H9 (cell line): ENCODE measurements around the gene YPEL1. TPM values are rescaled to one million over a fixed set of nuclear protein-coding genes. Genes with fewer than 3 reads are reported as not detected.

Source experiments
- DNase-seq: peaks from one replicate; pipeline ENCODE4 v3.0.0-alpha.2; 2017
- H2AFZ ChIP-seq: one replicate; pipeline ENCODE4 v1.6.1; 2013; ENCODE audit warnings: mild to moderate bottlenecking, low read length, control low read depth, moderate library complexity
- H2AK5ac ChIP-seq: 2 replicates; pipeline ENCODE4 v1.6.1; 2013; ENCODE audit warnings: low read length, control low read depth, mixed read lengths; ENCODE audit not compliant: insufficient read length
- H2BK120ac ChIP-seq: one replicate; pipeline ENCODE4 v1.6.1; 2013; ENCODE audit warnings: low read depth, mild to moderate bottlenecking, low read length, control low read depth, inconsistent platforms; ENCODE audit not compliant: poor library complexity, severe bottlenecking
- H2BK12ac ChIP-seq: 2 replicates; pipeline ENCODE4 v1.6.1; 2013; ENCODE audit warnings: low read length, control low read depth, mixed read lengths, low read depth; ENCODE audit not compliant: insufficient read length
- H2BK15ac ChIP-seq: 2 replicates; pipeline ENCODE4 v1.6.1; 2013; ENCODE audit warnings: low read depth, low read length, control low read depth
- H2BK20ac ChIP-seq: one replicate; pipeline ENCODE4 v1.6.1; 2013; ENCODE audit warnings: low read depth, mild to moderate bottlenecking, low read length, control low read depth, inconsistent platforms; ENCODE audit not compliant: poor library complexity, severe bottlenecking
- H2BK5ac ChIP-seq: 2 replicates; pipeline ENCODE4 v1.6.1; 2013; ENCODE audit warnings: low read length, control low read depth, mixed read lengths; ENCODE audit not compliant: insufficient read length
- H3K14ac ChIP-seq: 2 replicates; pipeline ENCODE4 v1.6.1; 2013; ENCODE audit warnings: low read length, control low read depth; ENCODE audit not compliant: insufficient read depth
- H3K18ac ChIP-seq: 2 replicates; pipeline ENCODE4 v1.6.1; 2013; ENCODE audit warnings: low read depth, mild to moderate bottlenecking, mixed read lengths, low read length, control low read depth; ENCODE audit not compliant: insufficient read length
- H3K23ac ChIP-seq: 2 replicates; pipeline ENCODE4 v1.6.1; 2013; ENCODE audit warnings: low read length, control low read depth, mixed read lengths, low read depth; ENCODE audit not compliant: insufficient read length
- H3K23me2 ChIP-seq: 2 replicates; pipeline ENCODE4 v1.6.1; 2013; ENCODE audit warnings: low read depth, mild to moderate bottlenecking, mixed read lengths, low read length, control low read depth; ENCODE audit not compliant: insufficient read length, poor library complexity, severe bottlenecking
- H3K27ac ChIP-seq: 2 replicates; pipeline ENCODE4 v1.5.1; 2013; ENCODE audit warnings: low read length, control low read depth, mixed read lengths, low read depth; ENCODE audit not compliant: insufficient read length
- H3K27me3 ChIP-seq: 2 replicates; pipeline ENCODE4 v1.6.1; 2013; ENCODE audit warnings: low read length, control low read depth, inconsistent platforms; ENCODE audit not compliant: insufficient read depth
- H3K4ac ChIP-seq: 2 replicates; pipeline ENCODE4 v1.6.1; 2013; ENCODE audit warnings: low read depth, mild to moderate bottlenecking, control low read depth, inconsistent platforms, low read length, moderate library complexity
- H3K4me1 ChIP-seq: 2 replicates; pipeline ENCODE4 v1.6.1; 2013; ENCODE audit warnings: low read length, control low read depth, inconsistent platforms; ENCODE audit not compliant: insufficient read depth
- H3K4me2 ChIP-seq: 2 replicates; pipeline ENCODE4 v1.6.1; 2013; ENCODE audit warnings: low read length, control low read depth, mixed read lengths; ENCODE audit not compliant: insufficient read length, insufficient read depth
- H3K56ac ChIP-seq: 2 replicates; pipeline ENCODE4 v1.6.1; 2013; ENCODE audit warnings: low read depth, mild to moderate bottlenecking, mixed read lengths, low read length, control low read depth; ENCODE audit not compliant: insufficient read length
- H3K79me1 ChIP-seq: 2 replicates; pipeline ENCODE4 v1.6.1; 2013; ENCODE audit warnings: low read depth, mild to moderate bottlenecking, moderate library complexity, low read length, control low read depth, inconsistent platforms; ENCODE audit not compliant: insufficient read depth, poor library complexity, severe bottlenecking
- H3K79me2 ChIP-seq: 2 replicates; pipeline ENCODE4 v1.6.1; 2013; ENCODE audit warnings: low read length, control low read depth, inconsistent platforms; ENCODE audit not compliant: insufficient read depth
- H3K9ac ChIP-seq: 2 replicates; pipeline ENCODE4 v1.6.1; 2013; ENCODE audit warnings: low read length, control low read depth, mixed read lengths; ENCODE audit not compliant: insufficient read length; ENCODE audit errors: extremely low read depth
- H3K9me3 ChIP-seq: one replicate; pipeline ENCODE4 v1.6.1; 2013; ENCODE audit warnings: low read depth, low read length, inconsistent platforms; ENCODE audit not compliant: control insufficient read depth
- H3T11ph ChIP-seq: one replicate; pipeline ENCODE4 v1.6.1; 2013; ENCODE audit warnings: mild to moderate bottlenecking, low read length, control low read depth, inconsistent platforms
- H4K20me1 ChIP-seq: one replicate; pipeline ENCODE4 v1.6.1; 2013; ENCODE audit not compliant: control insufficient read depth, insufficient read length, insufficient read depth
- H4K5ac ChIP-seq: 2 replicates; pipeline ENCODE4 v1.6.1; 2013; ENCODE audit warnings: low read depth, mild to moderate bottlenecking, mixed read lengths, low read length, control low read depth; ENCODE audit not compliant: insufficient read length
- H4K8ac ChIP-seq: replicated peaks from 2 replicates; pipeline ENCODE4 v1.6.1; 2013; ENCODE audit warnings: low read length, control low read depth, mixed read lengths, low read depth; ENCODE audit not compliant: insufficient read length
- H4K91ac ChIP-seq: 2 replicates; pipeline ENCODE4 v1.6.1; 2013; ENCODE audit warnings: low read depth, mild to moderate bottlenecking, moderate library complexity, mixed read lengths, low read length, control low read depth; ENCODE audit not compliant: insufficient read length
- H3K27ac Mint-ChIP-seq, 3 experiments: 2 replicates in 2 of 3; 3 replicates in 1 of 3; pipeline ENCODE4 v1.8.0; 2020 to 2021; ENCODE audit warnings: mixed read lengths in 3 of 3, mild to moderate bottlenecking in 1 of 3, moderate library complexity in 1 of 3
- H3K27me3 Mint-ChIP-seq: 2 replicates; pipeline ENCODE4 v1.8.0; 2021; ENCODE audit warnings: low read depth, mild to moderate bottlenecking, moderate library complexity, mixed read lengths
- H3K36me3 Mint-ChIP-seq, 3 experiments: 2 replicates in 2 of 3; 3 replicates in 1 of 3; pipeline ENCODE4 v1.8.0; 2020 to 2021; ENCODE audit warnings: low read depth in 3 of 3, mixed read lengths in 3 of 3; ENCODE audit not compliant: insufficient read depth in 1 of 3
- H3K4me1 Mint-ChIP-seq, 2 experiments: 2 replicates each; pipeline ENCODE4 v1.8.0; 2020; ENCODE audit warnings: mixed read lengths in 2 of 2
- H3K4me3 Mint-ChIP-seq, 2 experiments: 2 replicates in 1 of 2; 3 replicates in 1 of 2; pipeline ENCODE4 v1.8.0; 2020 to 2021; ENCODE audit warnings: mild to moderate bottlenecking in 2 of 2, mixed read lengths in 2 of 2, moderate library complexity in 1 of 2
- H3K9me3 Mint-ChIP-seq, 2 experiments: 2 replicates in 1 of 2; 3 replicates in 1 of 2; pipeline ENCODE4 v1.8.0; 2020; ENCODE audit warnings: mild to moderate bottlenecking in 2 of 2, mixed read lengths in 2 of 2, moderate library complexity in 1 of 2
- WGBS: extraction: QIAGEN DNeasy Blood & Tissue Kit; methylation state at CpG from one replicate; pipeline ENCODE4 v1.1.7; 2013; ENCODE audit warnings: missing lambda C conversion rate, low lambda C conversion rate, mixed read lengths; ENCODE audit not compliant: insufficient read length; ENCODE audit errors: extremely low coverage; 5-methylcytosine and 5-hydroxymethylcytosine counted together
- total RNA-seq: library from RNA; stranded (reverse); gene quantifications from 2 replicates; pipeline ENCODE4 v1.2.1, GENCODE V29; 2021
- TF ChIP-seq, protein P1 (sequence below): fragments of 200-600 bp; sonication (generic); conservative IDR thresholded peaks from 3 replicates; pipeline ENCODE4 v1.8.0; 2021; ENCODE audit warnings: antibody characterized with exemption, mild to moderate bottlenecking

YPEL1 gene
- total RNA-seq, 1 experiment from 2014 or later = 5.4 TPM

DNA sequence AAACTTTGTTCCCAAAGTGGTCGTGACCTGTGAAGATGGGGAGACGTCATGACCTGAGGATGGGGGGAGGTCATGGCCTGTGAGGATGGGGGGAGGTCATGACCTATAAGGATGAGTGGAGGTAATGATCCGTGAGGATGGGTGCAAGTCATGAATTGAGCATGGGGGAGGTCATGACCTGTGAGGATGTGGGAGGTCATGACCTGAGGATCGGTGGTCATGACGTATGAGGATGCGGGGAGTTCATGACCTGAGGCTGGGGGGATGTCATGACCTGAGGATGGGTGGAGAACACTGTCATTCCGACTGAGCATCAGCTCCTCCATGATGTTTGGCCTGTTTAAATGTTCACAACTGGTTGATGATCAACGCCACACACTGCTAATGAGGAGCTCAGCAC is 25.9 kb downstream of the YPEL1 start:
- no peak overlapping the region for H3K23ac ChIP-seq
- H3K18ac ChIP-seq = no peak overlapping the region
- no peaks in the 10 kb centered on the region for H3K27me3 ChIP-seq
- peaks cover 4 to 17% (median 10%) of the 10 kb centered on the region in 3 experiments; a peak in 6 of 7 replicates for H3K36me3 Mint-ChIP-seq
- H3K79me1 ChIP-seq = no peaks in the 10 kb centered on the region
- H3K4me3 Mint-ChIP-seq = no peak overlapping the region
- no peak overlapping the region for H3K14ac ChIP-seq
- no peak overlapping the region for H2BK12ac ChIP-seq
- no peaks in the 10 kb centered on the region for H3K4me1 ChIP-seq
- H2BK20ac ChIP-seq = no peak overlapping the region
- no peak overlapping the region for H4K8ac ChIP-seq
- no CpG with 5 or more reads among the region's 8 CpGs for WGBS
- no peaks in the 10 kb centered on the region for H3K9me3 ChIP-seq
- H4K91ac ChIP-seq = no peak overlapping the region
- no peak overlapping the region for H3K27ac Mint-ChIP-seq
- no peak overlapping the region for H2BK5ac ChIP-seq
- H2AK5ac ChIP-seq = no peak overlapping the region
- no peak overlapping the region for H2BK15ac ChIP-seq
- no peak overlapping the region for H3K4ac ChIP-seq
- 0 out of 4 replicates have a peak, but pooled peaks cover 0 to 6% of the 10 kb centered on the region in 2 experiments for H3K4me1 Mint-ChIP-seq
- H3K27me3 Mint-ChIP-seq = no peaks in the 10 kb centered on the region
- no peak overlapping the region for H3T11ph ChIP-seq
- peaks cover 3% of the 10 kb centered on the region; the same call in 1 of the 2 replicates for H3K79me2 ChIP-seq
- TF ChIP-seq, protein P1, sequence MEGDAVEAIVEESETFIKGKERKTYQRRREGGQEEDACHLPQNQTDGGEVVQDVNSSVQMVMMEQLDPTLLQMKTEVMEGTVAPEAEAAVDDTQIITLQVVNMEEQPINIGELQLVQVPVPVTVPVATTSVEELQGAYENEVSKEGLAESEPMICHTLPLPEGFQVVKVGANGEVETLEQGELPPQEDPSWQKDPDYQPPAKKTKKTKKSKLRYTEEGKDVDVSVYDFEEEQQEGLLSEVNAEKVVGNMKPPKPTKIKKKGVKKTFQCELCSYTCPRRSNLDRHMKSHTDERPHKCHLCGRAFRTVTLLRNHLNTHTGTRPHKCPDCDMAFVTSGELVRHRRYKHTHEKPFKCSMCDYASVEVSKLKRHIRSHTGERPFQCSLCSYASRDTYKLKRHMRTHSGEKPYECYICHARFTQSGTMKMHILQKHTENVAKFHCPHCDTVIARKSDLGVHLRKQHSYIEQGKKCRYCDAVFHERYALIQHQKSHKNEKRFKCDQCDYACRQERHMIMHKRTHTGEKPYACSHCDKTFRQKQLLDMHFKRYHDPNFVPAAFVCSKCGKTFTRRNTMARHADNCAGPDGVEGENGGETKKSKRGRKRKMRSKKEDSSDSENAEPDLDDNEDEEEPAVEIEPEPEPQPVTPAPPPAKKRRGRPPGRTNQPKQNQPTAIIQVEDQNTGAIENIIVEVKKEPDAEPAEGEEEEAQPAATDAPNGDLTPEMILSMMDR = no peak
- H3K23me2 ChIP-seq = no peaks in the 10 kb centered on the region
- no peak for DNase-seq
- no peak overlapping the region for H3K9ac ChIP-seq
- no peak overlapping the region for H4K5ac ChIP-seq
- no peaks in the 10 kb centered on the region for H4K20me1 ChIP-seq
- H3K4me2 ChIP-seq = no peak overlapping the region
- H3K27ac ChIP-seq = no peak overlapping the region
- no peak overlapping the region for H3K56ac ChIP-seq
- H2AFZ ChIP-seq = no peak overlapping the region
- no peaks in the 10 kb centered on the region for H3K9me3 Mint-ChIP-seq
- no peak overlapping the region for H2BK120ac ChIP-seq
